ENCODE data around the gene TFEB. TPM values are rescaled to one million over a fixed set of nuclear protein-coding genes. Genes with fewer than 3 reads are reported as not detected.

TFEB gene
- total RNA-seq, 1 donor from 2014 or later = 17.9 TPM

- no peak for DNase-seq (ENCODE audit: low spot score)
Measured at GRCh38 chr6:41655176-41655575, 80.2 kb downstream of the TFEB start.

GRCh38 chr6:41654698-41655151, 80.7 kb downstream of the TFEB start:
- DNase-seq (ENCODE audit: low spot score) = no peak

- DNase-seq (ENCODE audit: low spot score) = no peak
Measured at GRCh38 chr6:41654151-41654697, 81.2 kb downstream of the TFEB start.

- DNase-seq (ENCODE audit: low spot score) = no peak
Measured at GRCh38 chr6:41653691-41654090, 81.7 kb downstream of the TFEB start.

GRCh38 chr6:41652866-41653652, 82.3 kb downstream of the TFEB start:
- no peak for DNase-seq (ENCODE audit: low spot score)

GRCh38 chr6:41651962-41652657, 83.3 kb downstream of the TFEB start:
- no peak for DNase-seq (ENCODE audit: low spot score)

GRCh38 chr6:41651246-41651961, 84.0 kb downstream of the TFEB start:
- DNase-seq (ENCODE audit: low spot score) = peak; percentile 26

GRCh38 chr6:41650120-41650519, 85.3 kb downstream of the TFEB start:
- no peak for DNase-seq (ENCODE audit: low spot score)

GRCh38 chr6:41649596-41649995, 85.8 kb downstream of the TFEB start:
- peak; percentile 77 for DNase-seq (ENCODE audit: low spot score)

- DNase-seq (ENCODE audit: low spot score) = peak; percentile 55
Measured at GRCh38 chr6:41648921-41649320, 86.5 kb downstream of the TFEB start.

GRCh38 chr6:41648070-41648585, 87.3 kb downstream of the TFEB start:
- peak; percentile 53 for DNase-seq (ENCODE audit: low spot score)

GRCh38 chr6:41647061-41647511, 88.3 kb downstream of the TFEB start:
- peak; percentile 86 for DNase-seq (ENCODE audit: low spot score)

GRCh38 chr6:41646026-41646795, 89.2 kb downstream of the TFEB start:
- peak; percentile 65 for DNase-seq (ENCODE audit: low spot score)

GRCh38 chr6:41645007-41645618, 90.3 kb downstream of the TFEB start:
- peak; percentile 68 for DNase-seq (ENCODE audit: low spot score)

- DNase-seq (ENCODE audit: low spot score) = peak; percentile 86
Measured at GRCh38 chr6:41644297-41644879, 91.0 kb downstream of the TFEB start.

- peak; percentile 55 for DNase-seq (ENCODE audit: low spot score)
Measured at GRCh38 chr6:41643899-41644269, 91.5 kb downstream of the TFEB start.

GRCh38 chr6:41642960-41643898, 92.2 kb downstream of the TFEB start:
- peak; percentile 75 for DNase-seq (ENCODE audit: low spot score)
